Measurements from ENCODE around the gene TFB1M.

TFB1M gene

GRCh38 chr6:155261111-155261900, 53.0 kb downstream of the TFB1M start:
- no peak for DNase-seq

DNA sequence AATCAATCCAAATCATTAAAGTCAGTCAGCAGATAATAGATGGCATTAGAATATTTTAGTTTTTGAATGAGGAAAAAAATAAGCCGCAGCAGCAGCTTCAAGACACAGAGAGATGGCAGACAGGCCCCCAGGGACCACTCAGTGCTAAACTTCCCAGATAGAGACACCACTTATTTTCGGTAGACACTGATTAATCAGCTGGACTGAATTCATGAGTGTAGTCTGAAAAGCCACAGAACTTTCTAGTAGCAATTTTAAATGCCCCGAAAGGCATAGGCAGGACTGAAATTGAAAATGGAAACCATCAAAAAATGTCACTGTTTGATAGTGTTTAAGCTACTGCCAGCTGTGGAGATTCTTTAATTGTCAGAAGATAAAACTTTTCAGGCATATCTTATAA, 53.6 kb downstream of the TFB1M start:
- DNase-seq = no peak

GRCh38 chr6:155259897-155260296, 54.4 kb downstream of the TFB1M start:
- no peak for DNase-seq

DNA sequence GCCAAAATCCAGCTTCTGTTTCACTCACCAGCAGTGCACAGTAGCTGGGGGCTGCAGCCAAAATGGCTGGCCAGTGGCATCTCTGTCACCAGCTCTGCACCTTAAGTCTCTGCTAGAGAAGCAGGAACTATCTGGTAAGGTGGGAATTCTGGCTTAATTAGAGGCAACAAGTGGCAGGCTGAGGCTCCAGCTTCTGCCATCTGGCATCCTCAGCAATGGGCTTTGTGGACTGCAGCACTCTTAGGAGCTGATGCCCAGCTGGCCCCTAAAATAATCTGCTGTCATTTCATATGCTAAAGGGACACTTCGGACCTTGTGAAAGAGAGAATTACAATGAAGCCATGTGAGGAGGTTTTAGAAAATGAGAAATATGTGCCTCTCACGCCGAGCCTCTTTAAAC, 55.1 kb downstream of the TFB1M start:
- no peak for DNase-seq

- DNase-seq = no peak
Observed at GRCh38 chr6:155257796-155258195, 56.5 kb downstream of the TFB1M start.

- no peak for DNase-seq
Observed at GRCh38 chr6:155256122-155256795, 58.0 kb downstream of the TFB1M start.

- DNase-seq = no peak
Observed at GRCh38 chr6:155254139-155254538, 60.1 kb downstream of the TFB1M start.

GRCh38 chr6:155253337-155253736, 60.9 kb downstream of the TFB1M start:
- no peak for DNase-seq

- no peak for DNase-seq
Observed at GRCh38 chr6:155252581-155252980, 61.7 kb downstream of the TFB1M start.

DNA sequence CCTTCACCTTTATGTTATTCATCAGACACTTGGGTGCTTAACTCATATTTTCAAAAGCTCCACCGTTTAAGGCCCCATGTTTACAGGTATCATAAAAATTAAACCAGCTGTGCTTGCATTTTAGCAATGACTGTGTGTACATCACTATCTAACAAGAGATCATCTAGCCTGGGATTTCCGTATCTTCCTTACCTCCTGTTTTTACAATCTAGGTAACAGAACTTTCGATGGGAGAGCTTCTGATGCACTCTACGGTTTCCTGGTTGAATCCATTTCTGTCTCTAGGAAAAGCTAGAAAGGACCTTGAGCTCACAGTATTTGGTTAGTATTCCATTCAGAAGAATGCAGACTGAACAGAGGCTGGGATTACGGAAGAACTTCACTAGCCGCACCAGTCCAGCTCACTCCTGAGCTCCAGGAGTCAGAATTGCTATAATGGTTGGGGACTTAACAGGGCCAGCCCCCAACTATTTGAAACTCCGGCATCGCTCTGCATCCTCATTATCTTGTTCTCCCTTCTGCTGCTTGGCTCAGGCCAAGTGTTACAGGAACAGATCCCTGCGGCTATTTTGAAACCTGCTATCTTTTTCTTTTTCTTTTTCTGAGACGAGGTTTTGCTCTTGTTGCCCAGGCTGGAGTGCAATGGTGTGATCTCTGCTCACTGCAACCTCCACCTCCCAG, 63.4 kb downstream of the TFB1M start:
- DNase-seq = no peak

DNA sequence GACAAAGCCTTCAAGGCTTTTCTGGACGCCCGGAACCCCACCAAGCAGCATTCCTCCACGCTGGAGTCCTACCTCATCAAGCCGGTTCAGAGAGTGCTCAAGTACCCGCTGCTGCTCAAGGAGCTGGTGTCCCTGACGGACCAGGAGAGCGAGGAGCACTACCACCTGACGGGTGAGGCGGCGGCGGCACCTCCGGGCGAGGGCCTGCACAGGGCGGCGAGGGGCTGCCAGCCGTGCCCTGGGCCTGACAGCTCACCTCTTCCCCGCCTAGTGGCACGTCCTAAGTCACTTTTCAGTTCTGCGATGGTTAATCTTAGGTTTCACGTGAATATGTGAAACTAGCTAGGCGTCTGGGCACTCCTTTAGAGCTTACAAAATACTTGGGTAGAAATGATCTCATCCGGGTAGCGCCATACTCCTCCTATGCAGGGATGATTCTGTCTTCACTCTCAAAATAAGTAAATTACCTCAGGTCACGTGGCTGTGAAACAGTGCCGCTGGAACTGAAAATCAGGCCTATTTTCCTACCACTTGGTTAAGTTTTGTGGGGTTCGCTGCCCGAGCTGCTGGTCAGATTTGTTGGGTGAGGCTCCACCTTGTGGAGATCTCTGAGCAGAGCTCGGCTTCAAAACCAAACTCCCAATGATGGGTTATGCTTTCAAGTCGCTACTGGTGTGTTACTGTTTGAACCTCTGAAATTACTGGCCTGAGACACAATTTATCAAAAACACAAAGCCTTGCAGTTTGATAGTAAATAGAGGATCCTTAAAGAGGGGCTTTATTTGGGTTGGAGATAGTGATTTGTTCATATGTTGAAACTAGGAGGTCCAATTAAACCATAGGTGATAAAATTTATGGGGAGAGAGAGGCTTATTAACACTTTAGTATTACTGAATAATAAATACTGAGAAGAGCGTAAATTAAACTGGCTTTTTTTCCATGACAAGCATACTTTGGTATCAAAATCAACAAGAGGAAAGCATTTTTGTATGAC, 66.0 kb downstream of the TFB1M start:
- peak; percentile 61 for DNase-seq

- no peak for DNase-seq
Observed at GRCh38 chr6:155247618-155248007, 66.7 kb downstream of the TFB1M start.

DNA sequence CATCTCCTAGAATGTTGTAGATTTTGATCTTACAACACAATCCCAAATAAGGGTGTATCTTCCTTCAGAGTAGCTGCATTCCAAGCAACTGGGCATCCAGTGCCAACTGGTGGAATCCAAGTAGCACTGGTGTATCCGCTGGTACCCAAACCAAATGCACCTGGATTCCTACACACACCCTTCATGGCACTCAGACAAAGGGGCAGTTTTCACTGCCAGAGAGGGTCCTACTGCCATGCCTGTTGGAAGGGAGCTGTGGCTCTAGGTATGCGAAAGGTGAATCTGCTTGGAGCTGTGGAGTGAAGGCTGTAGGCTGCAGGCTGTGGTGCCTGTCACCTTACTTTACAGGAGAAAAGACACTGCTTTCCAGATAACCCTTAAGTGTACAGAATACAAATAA, 67.5 kb downstream of the TFB1M start:
- DNase-seq = no peak

DNA sequence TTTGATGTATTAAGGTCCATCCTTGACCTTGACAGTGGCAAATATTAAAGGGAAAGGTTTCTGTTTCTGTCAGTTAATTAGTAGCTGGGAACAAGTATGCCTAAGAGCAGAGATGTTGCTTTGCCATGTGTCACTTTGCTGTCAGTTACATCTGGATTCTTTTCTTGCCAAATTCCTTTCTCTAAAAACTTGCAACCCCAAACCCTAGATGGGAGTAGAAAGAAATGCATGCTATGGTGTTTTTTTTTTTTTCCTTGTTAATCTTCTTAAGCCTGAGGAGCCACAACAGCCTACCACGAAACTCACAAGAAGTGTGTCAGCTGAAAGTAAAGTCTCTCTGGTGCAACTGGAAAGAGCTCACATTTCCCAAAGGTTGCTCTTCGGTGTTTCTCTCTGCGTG, 68.5 kb downstream of the TFB1M start:
- DNase-seq = no peak

DNA sequence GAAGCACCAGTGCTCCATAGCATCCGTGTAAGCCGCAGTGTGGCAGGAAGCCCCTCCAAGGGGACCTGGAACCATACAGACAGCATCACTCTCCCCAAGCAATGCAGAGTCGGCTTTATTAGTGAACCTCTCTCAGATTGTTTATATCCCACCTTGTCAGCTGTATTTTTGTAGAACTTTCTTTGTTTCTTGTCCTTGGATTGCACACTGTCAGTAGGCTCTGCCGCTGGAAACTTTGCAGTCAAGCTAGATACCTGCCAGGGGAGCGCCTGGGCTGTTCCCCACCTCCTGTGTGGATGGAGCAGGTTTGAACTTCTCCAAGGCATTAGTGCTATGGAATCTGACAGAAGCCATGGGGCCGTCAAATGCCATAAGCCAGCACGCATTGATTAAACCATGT, 69.1 kb downstream of the TFB1M start:
- no peak for DNase-seq

GRCh38 chr6:155244434-155244833, 69.8 kb downstream of the TFB1M start:
- DNase-seq = no peak

- DNase-seq = no peak
Observed at GRCh38 chr6:155241966-155242365, 72.3 kb downstream of the TFB1M start.

DNA sequence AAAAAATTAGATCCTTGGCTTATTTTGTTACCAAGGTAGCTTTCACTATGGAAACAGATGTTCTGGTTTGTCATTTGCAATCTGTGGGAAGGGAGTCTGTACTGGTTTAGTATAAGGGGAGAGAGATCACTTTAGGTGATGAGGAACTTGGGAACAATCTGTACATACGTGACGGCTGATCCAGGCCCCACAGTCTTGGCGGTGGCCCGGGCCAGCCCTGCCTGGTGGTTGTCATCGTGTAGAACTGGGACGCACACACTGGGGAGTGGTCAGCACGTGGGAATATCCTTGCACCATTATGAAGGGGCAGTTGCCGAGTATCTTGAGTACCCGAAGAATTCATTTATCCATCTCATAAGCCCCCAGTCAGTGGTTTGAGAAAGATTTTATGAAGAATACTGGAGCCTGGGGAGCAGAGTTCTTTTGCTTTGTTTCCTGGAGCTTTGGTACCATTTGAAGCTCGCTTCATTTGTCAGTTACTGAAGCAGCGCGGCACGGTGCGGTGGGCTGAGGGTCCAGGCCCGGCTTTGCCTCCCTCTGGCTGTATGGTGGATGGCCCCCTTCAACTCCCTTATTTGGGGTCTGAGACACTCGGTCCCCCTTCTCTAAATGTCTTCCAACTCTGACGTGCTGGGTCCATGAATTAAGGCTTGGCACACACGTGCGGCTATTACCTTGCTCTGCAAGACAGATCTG, 73.2 kb downstream of the TFB1M start:
- no peak for DNase-seq

DNA sequence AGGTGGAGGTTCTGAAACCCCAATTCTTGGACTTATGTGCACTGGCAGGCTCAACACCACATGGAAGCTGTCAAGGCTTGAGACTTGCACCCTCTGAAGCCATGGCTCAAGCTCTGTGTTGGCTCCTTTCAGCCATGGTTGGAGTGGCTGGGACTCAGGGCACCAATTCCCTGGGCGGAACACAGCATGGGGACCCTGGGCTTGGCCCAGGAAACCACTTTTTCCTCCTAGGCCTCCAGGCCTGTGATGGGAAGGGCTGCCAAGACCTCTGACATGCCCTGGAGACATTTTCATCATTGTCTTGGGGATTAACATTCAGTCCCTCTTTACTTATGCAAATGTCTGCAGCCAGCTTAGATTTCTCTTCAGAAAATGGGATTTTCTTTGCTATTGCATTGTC, 76.7 kb downstream of the TFB1M start:
- no peak for DNase-seq

GRCh38 chr6:155235087-155235486, 79.2 kb downstream of the TFB1M start:
- no peak for DNase-seq

GRCh38 chr6:155234687-155235086, 79.6 kb downstream of the TFB1M start:
- DNase-seq = no peak

DNA sequence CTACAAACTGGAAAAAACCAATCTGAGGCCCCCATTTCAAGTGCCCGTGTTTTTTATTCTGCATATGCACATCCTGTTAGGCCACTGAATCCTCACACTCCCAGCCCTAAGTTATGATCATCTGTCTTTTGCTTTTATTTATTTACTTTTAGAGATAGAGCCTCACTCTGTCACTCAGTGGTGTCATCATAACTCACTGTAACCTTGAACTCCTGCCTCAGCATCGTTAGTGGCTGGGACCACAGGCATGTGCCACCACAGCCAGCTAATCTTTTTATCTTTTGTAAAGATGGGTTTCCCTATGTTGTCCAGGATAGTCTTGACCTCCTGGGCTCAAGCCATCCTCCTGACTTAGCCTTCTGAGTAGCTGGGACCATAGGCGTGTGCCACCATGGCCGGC, 80.1 kb downstream of the TFB1M start:
- no peak for DNase-seq

Measured in activated CD4-positive, alpha-beta T cell treated with anti-CD3 and anti-CD28 coated beads, Interleukin-10, Interleukin-2, amounts not matched to agents 100 ng/mL and 50 ng/mL, durations not matched to agents 16 hours and 8 hours (primary cell).